NCI-H2196 treated with DMSO at 0.1 percent for 48 hours (cell line): ENCODE data around the gene PHRF1.
"Not testable (repeated sequence)": the region's sequence is repeated elsewhere in the genome, so short reads cannot be mapped to it uniquely, and the experiment has no call there.

ENCODE experiments used
- DNase-seq: peaks from one replicate; lab custom pipeline; 2025; ENCODE audit not compliant: unreplicated experiment; lab: John Stamatoyannopoulos, UW

Gene PHRF1

DNA sequence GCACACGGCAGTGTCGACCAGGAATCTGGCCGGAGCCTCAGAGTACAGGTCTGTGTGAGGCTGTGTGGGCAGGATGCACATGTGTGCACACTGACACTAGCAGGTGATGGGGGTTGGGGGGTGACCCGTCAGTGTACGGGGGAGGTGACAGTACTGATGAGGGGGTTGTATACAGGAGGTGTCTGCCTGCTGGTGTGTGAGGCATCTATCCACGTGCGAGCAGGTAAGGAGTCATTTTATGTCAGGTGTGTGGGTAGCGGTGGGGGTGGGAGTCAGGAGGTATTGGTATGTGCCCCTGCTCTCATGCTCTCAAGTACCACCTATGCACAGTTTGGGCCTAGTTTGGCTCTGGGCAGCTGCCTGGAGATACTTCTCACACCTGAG, 4.5 kb upstream of the PHRF1 start:
- no peak for DNase-seq

DNA sequence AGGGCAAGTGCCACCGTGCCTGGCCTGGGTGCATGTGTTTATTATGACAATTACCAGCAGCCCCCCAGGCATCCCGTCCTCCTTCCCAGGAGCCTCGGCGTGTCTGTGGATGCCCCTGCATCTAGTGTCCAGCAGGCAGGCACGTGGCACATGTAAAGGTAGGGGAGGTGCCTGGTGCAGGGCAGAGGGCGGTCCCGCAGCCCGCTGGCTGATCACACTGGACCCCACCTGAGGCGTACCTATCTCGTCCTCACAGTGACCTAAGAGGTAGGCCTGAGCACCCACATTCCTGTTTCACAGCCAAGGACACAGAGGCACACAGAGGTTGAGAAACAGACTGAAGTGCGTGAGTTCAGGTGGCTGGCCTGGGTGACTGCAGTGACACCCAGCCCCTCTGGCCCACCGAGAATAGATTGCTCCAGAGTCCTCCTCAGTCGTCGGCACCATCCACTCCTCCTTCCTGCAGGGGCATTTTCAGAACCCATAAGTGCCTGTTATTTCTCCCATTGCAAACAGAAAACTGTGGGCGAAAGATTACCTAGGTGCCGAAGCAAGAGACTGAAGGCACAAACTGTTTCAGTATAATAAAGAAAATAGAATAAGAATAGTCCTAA, 3.0 kb upstream of the PHRF1 start:
- no peak for DNase-seq

DNA sequence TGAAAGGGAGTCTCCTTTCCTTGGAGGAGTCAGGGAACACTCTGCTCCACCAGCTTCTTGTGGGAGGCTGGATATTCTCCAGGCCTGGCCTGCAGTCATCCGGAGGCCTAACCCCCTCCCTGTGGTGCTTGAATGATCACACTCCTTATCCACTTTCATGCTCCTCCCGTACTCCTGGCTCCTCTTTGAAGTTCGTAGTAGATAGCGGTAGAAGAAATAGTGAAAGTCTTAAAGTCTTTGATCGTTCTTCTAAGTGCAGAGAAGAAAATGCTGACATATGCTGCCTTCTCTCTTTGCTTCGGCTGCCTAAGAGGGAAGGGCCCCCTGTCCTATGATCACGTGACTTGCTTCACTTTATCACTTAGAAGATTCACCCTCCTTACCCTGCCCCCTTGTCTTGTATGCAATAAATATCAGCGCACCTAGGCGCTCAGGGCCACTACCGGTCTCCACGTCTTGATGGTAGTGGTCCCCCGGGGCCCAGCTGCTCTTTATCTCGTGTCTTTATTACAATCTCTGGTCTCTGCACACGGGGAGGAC, 2.2 kb upstream of the PHRF1 start:
- DNase-seq = not testable (repeated sequence)

DNA sequence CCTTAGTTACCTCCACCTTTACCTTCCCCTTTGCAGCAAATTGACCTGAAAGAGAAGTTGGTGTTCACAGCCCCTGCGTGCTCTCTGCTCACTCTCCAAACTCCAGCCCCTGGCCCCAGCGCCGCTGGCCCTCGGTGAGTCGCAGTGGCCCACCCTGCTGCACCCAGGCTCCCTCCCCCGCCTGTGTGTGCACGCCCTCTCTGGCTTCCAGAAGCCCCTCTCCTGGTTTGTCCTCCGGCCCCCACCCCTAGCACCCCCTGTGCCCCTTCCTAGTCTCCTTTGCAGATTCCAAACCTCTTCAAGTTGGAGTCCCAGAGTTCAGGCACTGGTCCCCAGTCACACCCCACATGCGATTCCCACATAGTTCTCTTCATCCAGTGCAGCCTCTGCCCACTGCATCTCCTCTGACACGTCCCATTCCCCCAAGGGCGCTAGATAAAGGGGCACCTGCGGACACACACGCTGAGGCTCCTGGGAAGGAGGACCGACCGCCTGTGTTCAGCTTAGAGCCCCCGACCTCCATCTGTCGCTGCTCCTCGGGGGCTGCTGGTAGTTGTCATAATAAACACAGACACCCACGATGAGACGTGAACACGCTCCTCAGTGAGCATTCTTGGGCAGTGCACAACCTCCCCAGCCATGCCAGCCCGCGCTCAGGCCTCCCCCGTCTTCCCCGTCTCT, 1.5 kb upstream of the PHRF1 start:
- DNase-seq = no peak

DNA sequence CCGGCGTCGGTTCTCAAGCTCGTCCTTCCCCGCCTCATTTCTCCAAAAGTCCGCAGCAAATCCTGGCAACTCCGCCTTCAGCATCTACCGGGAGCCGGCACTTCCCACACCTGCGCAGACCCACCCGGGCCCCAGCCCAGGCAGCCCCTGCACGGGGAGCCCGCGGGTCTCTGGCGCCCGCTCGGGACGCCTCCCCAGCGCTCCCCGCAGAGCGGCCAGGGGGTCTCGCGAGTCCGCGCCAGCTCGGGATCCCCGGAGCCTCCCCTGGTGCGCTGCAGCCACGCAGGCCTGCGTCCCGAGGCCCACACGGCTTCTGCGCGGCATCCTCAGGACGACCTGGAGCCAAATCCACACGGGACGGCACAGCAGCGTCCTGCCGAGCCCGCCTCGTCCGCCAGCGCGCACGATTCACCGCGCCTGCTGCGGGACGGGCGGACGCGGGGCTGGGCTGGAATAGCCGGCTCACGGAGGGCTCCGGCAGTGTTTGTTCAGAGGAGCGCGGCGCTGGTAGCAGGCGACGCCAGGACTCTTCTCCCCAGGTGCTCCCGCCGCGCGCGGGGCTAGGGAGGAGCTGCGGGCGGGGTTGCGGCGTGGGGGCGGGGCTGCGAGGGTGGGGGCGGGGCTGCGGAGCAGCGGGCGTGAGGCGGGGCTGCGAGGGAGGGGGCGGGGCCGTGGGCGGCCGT, 816 bp upstream of the PHRF1 start:
- DNase-seq = peak; percentile 66

- no peak for DNase-seq
Measured at GRCh38 chr11:576811-577610, 741 bp downstream of the PHRF1 start.

DNA sequence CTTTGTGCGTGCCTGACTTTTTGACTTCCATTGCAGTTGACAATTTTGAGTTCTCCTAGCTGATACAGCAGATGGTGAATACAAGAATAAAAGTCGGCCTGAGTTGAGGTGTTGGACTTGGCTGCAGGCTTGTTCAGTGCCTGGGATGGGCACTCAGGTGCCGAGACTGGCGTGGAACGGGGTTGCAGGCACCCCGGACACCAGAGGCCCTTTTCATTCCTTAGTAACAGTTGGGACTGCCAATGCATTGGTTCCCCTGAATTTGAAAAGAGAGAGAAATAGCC, 1.3 kb downstream of the PHRF1 start:
- DNase-seq = no peak

GRCh38 chr11:578276-579035, 2.2 kb downstream of the PHRF1 start:
- DNase-seq = no peak

DNA sequence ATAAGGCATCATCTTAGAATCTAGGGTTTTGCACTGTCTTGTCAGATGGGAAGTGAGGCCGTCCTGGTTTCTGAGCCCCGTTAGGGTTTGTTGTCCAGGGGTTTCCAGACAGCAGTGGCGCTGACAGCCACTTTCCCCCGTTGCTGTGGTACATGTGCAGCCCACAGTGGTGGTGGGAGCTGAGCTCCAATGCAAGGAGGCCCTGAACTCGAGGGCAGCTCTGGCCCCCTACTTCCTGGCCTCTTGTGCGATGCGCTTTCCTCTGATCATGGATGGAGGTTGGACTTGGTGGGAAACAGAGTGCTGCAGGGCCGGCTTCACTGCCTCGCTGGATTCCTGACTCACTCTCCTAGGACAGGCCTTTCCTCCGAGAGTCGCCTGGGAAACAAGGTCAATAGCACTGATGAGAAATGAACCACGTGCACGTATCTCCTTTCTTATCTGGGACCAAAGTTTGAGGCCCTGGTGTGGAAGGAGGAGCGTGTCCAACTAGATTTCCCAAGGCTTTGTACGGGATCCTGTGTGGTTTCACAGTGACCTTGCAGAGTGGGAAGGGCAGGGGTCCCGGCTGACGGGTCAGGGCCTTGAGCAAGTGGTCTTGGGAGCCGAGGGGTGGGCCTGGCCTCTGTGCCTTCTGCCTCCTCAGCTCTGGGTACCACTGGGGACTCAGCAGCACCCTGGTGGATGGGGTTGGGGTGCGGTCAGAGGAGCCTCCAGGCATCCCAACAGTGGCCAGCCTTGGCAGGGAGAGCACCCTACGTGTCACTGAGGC, 3.7 kb downstream of the PHRF1 start:
- DNase-seq = no peak

DNA sequence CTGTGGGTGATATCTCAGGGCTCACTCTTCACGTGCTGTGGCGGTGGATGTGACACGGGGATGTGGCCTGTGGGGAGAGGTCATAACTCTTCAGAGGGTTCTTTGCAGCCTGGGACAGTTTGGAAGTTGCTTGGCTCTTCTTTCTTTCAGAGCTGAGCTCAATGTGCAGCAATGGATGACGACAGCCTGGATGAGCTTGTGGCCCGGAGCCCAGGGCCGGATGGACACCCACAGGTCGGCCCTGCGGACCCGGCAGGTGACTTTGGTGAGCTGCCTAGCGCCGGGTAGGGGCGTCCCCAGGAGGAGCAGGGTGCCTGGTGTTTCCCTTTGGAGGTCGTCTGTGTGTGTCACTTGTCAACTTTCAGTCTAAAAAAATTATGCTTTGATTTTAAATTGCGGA, 5.1 kb downstream of the PHRF1 start:
- DNase-seq = no peak

DNA sequence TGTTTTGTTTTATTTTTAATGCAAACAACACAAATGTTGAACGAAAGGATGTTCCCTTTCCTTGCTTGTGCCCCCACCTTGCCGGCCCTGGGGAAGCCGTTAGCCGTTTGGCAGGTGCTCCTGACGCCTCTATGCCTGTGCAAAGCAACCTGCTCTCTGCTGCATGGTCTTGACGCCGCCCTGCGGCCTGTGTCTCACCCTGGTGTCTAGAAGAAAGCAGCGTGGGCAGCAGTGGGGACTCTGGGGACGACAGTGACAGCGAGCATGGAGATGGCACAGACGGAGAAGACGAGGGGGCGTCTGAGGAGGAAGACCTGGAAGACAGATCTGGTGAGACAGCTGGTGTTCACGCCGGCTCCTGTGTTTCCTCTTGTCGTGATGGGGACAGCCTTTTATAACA, 5.5 kb downstream of the PHRF1 start:
- no peak for DNase-seq

GRCh38 chr11:584287-584686, 8.0 kb downstream of the PHRF1 start:
- no peak for DNase-seq

GRCh38 chr11:586376-587316, 10.4 kb downstream of the PHRF1 start:
- no peak for DNase-seq

DNA sequence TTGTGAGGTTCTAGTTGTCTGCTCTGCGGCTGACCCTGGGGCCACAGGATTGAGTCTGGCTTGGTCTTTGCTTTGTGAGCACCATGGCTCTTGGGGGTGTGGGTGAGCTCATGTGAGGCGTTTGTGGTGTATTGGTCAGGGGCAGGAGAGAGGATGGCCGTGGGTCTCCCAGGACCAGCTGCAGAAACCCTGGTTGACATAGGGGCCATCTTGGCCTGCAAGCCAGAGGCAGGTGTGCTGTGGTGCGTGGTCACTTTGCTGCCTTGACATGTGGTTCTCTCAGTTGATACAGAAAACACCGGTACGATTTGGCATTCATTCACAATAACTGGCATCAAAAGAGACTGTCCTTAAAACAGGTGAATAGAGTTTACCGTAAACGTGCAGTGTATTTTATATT, 11.3 kb downstream of the PHRF1 start:
- no peak for DNase-seq

DNA sequence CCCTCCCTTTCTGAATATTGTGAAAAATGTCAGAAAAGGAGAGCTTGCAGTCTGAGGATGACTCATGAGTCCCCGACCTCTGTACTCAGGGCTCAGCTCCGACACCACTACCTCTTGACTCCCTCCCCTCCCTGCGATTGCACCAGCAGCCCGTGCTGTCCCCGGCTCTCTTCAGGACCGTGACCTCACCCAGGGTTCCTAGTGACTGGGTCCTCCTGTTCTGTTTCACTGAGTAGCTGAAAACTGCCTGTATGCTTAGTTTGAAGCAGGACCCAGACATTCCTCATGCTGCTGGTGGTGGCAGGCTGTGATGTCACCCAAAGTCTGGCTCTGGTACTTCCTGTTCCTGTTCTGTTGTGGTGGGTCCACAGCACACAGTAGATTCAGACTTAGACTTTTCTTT, 11.7 kb downstream of the PHRF1 start:
- no peak for DNase-seq

- no peak for DNase-seq
Measured at GRCh38 chr11:589798-590197, 13.5 kb downstream of the PHRF1 start.

DNA sequence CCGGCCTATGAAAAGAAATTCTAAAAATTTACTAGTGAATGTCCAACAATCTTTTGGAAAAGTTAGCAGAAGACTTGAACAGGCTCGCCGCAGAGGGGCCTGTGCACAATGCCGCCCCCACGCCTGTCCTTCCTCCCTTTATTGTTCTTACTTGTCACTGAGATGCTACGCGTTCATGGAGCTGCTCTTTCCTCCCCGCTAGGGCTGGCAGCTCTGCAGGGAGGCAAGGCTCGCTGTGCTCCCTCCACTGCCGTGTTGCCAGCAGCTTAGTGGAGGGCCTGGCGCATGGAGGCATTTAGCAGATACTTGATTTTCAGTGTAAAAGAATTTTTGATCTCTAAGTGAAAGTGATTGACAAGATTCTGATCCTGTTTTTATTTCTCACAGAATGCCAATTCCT, 14.7 kb downstream of the PHRF1 start:
- DNase-seq = no peak

- no peak for DNase-seq
Measured at GRCh38 chr11:592501-592900, 16.2 kb downstream of the PHRF1 start.

DNA sequence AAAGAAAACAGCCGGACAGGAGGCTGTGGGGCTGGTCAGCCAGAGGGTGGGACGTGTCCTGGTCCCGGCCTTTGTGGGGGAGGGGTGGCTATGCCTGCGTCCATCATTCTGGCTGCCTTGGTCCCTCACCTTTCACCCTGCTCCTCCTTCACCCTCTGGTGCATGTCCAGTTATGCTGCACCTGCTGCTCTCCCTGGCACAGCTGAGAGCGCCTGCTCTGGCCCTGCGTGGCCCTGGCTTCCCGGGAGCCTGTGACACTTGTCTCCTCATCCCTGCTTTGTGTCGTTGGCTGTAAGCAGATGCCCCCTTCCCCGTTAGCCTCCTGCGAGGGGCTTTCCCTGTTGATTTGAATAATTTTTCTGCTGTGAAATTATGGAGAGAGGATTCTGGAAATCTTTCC, 16.6 kb downstream of the PHRF1 start:
- DNase-seq = no peak
